Ishikawa (cell line): ENCODE data around the gene PRRG4.

ENCODE experiments used
- CEBPB ChIP-seq: IDR thresholded peaks from 2 replicates; pipeline ENCODE4 v1.6.1; 2012
- CREB1 ChIP-seq: IDR thresholded peaks from 2 replicates; pipeline ENCODE4 v1.6.1; 2012; ENCODE audit warnings: low read depth
- EGR1 ChIP-seq: IDR thresholded peaks from 2 replicates; pipeline ENCODE4 v1.6.1; 2012
- EP300 ChIP-seq: IDR thresholded peaks from 2 replicates; pipeline ENCODE4 v1.6.1; 2012; ENCODE audit warnings: borderline replicate concordance
- FOXM1 ChIP-seq: IDR thresholded peaks from 2 replicates; pipeline ENCODE4 v1.6.1; 2012; ENCODE audit warnings: low read depth, borderline replicate concordance
- MAX ChIP-seq: IDR thresholded peaks from 2 replicates; pipeline ENCODE4 v1.6.1; 2012
- NFIC ChIP-seq: IDR thresholded peaks from 2 replicates; pipeline ENCODE4 v1.6.1; 2012
- RAD21 ChIP-seq: IDR thresholded peaks from 2 replicates; pipeline ENCODE4 v1.6.1; 2012; ENCODE audit warnings: low read depth
- REST ChIP-seq: IDR thresholded peaks from 2 replicates; pipeline ENCODE4 v1.6.1; 2012; ENCODE audit warnings: low read depth, mild to moderate bottlenecking
- TAF1 ChIP-seq: IDR thresholded peaks from 2 replicates; pipeline ENCODE4 v1.6.1; 2012; ENCODE audit warnings: low read depth, mild to moderate bottlenecking
- TCF12 ChIP-seq: IDR thresholded peaks from 2 replicates; pipeline ENCODE4 v1.6.1; 2012; ENCODE audit warnings: low read depth
- USF1 ChIP-seq: IDR thresholded peaks from 2 replicates; pipeline ENCODE4 v1.6.1; 2012
- YY1 ChIP-seq: IDR thresholded peaks from 2 replicates; pipeline ENCODE4 v1.6.1; 2012; ENCODE audit warnings: low read depth

GRCh38 chr11:32884023-32884422, 54.3 kb downstream of the PRRG4 start:
- TF ChIP-seq TAF1 (no peak), USF1 (no peak), NFIC (no peak), CREB1 (no peak), EP300 (no peak), RAD21 (no peak), EGR1 (no peak), MAX (no peak), TCF12 (no peak), CEBPB (no peak), REST (no peak), YY1 (no peak), FOXM1 (no peak)
